Lower lobe of right lung (tissue), 2 donors: Measurements from ENCODE around the gene BSN. TPM values are rescaled to one million over a fixed set of nuclear protein-coding genes. Genes with fewer than 3 reads are reported as not detected.

Experiments
- ATAC-seq, 2 donors: fragments of 200-7000 bp; cut with Tn5 transposase; one replicate each; pipeline ENCODE4 v1.9.1; 2020 to 2022; ENCODE audit warnings: mild to moderate bottlenecking in 2 of 2, moderate library complexity in 2 of 2
- DNase-seq: peaks from one replicate; pipeline ENCODE4 v3.0.0-alpha.2; 2020
- H3K27ac ChIP-seq: fragments of 200-600 bp; one replicate; pipeline ENCODE4 v1.8.0; 2022
- H3K27me3 ChIP-seq: fragments of 200-600 bp; one replicate; pipeline ENCODE4 v1.8.0; 2022; ENCODE audit warnings: low read depth
- H3K36me3 ChIP-seq: fragments of 200-600 bp; one replicate; pipeline ENCODE4 v1.8.0; 2022; ENCODE audit warnings: mild to moderate bottlenecking
- H3K4me1 ChIP-seq: fragments of 200-600 bp; one replicate; pipeline ENCODE4 v1.8.0; 2022
- H3K4me3 ChIP-seq: fragments of 200-600 bp; one replicate; pipeline ENCODE4 v1.8.0; 2022; ENCODE audit warnings: mild to moderate bottlenecking
- H3K9me3 ChIP-seq: fragments of 200-600 bp; one replicate; pipeline ENCODE4 v1.8.0; 2022
- intact Hi-C: fragments of 100-400 bp; cut with DNase I; formaldehyde crosslinking; loops from one replicate; pipeline ENCODE4 v1.11.0; 2022
- total RNA-seq: library from RNA; stranded (reverse); fragmentation: NEBNext Ultra II Directional; extraction: Animal tissue kit (Norgen Biotek cat#: 25700); gene quantifications from one replicate; pipeline ENCODE4 v1.2.1, GENCODE V29; 2021
- TF ChIP-seq, protein P1 (sequence below): fragments of 200-600 bp; IDR thresholded peaks from one replicate; pipeline ENCODE4 v1.8.0; 2022; ENCODE audit warnings: antibody characterized with exemption, mild to moderate bottlenecking
- donor health status: DM: no; HTN: yes; CAD: no; lungs with severe emphysema.

The BSN gene
- total RNA-seq, 1 donor from 2014 or later, result 0.35 TPM

DNA sequence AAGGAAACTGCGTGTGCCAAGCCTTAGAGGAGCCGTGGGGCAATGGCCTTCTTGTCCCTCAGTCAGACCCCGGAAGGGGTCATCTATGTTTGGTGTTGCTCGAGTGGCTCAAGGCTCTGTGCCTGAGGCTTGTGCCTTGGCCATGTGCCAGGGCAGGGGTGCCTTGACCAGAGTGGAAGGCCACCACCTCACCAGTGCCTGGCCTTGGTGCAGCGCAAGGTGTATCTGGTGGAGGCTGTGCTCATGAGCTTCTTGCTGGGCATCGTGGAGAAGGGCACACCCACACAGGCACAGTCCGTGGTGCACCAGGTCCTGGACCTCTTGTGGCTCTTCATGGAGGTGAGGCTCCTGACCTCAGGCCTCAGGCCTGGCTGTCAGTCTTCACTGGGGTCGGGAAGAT lies 145.7 kb downstream of the BSN start:
- Histone ChIP-seq H3K9me3 (no peaks in the 10 kb centered on the region), H3K27me3 (no peaks in the 10 kb centered on the region), H3K27ac (no peak overlapping the region), H3K4me1 (peaks cover 8% of the 10 kb centered on the region), H3K36me3 (peaks cover 74% of the 10 kb centered on the region), H3K4me3 (no peak overlapping the region)
- no peak for DNase-seq
- TF ChIP-seq, protein P1, sequence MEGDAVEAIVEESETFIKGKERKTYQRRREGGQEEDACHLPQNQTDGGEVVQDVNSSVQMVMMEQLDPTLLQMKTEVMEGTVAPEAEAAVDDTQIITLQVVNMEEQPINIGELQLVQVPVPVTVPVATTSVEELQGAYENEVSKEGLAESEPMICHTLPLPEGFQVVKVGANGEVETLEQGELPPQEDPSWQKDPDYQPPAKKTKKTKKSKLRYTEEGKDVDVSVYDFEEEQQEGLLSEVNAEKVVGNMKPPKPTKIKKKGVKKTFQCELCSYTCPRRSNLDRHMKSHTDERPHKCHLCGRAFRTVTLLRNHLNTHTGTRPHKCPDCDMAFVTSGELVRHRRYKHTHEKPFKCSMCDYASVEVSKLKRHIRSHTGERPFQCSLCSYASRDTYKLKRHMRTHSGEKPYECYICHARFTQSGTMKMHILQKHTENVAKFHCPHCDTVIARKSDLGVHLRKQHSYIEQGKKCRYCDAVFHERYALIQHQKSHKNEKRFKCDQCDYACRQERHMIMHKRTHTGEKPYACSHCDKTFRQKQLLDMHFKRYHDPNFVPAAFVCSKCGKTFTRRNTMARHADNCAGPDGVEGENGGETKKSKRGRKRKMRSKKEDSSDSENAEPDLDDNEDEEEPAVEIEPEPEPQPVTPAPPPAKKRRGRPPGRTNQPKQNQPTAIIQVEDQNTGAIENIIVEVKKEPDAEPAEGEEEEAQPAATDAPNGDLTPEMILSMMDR, result no peak
- no peak for ATAC-seq
- intact Hi-C loops, result no loop called here

DNA sequence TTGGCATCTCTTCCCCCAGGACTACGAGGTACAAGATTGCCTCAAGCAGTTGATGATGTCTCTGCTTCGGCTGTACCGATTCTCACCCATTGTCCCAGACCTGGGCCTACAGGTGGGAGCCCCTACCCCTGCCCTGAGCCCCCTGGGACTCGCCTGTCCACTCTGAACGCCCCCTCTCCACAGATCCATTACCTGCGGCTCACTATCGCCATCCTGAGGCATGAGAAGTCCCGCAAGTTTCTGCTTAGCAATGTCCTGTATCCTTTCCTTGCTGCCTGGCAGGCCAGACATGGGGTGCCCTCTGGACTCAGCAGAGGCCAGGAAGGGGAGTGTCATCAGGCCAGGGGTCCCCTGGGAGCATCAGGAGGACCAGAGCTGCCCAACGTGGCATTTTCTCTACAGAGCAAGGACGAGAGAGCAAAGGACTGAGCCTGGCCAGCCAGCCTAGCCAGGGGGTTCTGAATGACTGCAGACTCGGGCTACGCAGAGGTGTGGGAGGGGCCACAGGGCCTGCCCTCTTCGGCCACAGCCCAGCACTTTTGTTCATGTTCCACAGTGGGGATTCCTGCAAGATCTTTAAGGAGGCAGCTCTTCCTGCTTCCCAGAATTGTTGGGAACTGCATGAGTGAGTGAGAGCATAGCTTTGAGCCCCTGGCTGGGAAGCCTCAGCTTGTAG lies 146.3 kb downstream of the BSN start:
- H3K4me3 ChIP-seq, result no peak overlapping the region
- intact Hi-C loops, result no loop called here
- peaks cover 79% of the 10 kb centered on the region for H3K36me3 ChIP-seq
- no peak for ATAC-seq
- no peaks in the 10 kb centered on the region for H3K27me3 ChIP-seq
- H3K27ac ChIP-seq, result no peak overlapping the region
- no peaks in the 10 kb centered on the region for H3K9me3 ChIP-seq
- TF ChIP-seq, protein P1, result no peak
- peaks cover 8% of the 10 kb centered on the region for H3K4me1 ChIP-seq
- DNase-seq, result no peak

DNA sequence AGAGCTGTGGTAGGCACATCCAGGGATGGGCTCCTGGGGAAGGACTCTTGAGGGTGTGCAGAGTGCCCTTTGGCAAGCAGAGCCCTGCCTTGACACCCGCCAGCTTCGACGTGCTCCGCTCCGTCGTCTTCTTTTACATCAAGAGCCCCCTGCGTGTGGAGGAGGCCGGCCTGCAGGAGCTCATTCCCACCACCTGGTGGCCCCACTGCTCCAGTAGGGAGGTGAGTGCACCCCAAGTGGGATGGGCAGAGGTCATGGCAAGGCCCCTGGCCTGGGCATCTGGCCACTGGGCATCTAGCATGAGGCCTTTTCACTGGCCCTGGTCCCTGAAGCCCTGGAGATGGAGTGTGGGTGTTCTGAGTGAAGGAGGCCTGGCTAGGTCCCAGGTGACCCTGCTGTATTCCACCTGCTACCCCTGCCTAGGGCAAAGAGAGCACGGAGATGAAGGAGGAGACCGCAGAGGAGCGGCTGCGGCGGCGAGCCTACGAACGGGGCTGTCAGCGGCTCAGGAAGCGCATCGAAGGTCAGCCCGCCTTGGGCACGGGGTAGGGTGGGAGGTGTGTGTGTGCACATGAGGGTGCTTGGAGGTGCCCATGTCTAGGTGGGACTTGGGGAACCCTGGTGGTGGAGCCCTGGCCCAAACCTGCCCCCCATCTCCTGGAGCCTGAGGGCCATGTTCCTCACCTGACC lies 147.3 kb downstream of the BSN start:
- peaks cover 89% of the 10 kb centered on the region for H3K36me3 ChIP-seq
- no peaks in the 10 kb centered on the region for H3K9me3 ChIP-seq
- ATAC-seq (no peak), DNase-seq (no peak)
- TF ChIP-seq, protein P1, result peak; percentile 34
- H3K27me3 ChIP-seq, result no peaks in the 10 kb centered on the region
- H3K27ac ChIP-seq, result no peak overlapping the region
- peaks cover 8% of the 10 kb centered on the region for H3K4me1 ChIP-seq
- no peak overlapping the region for H3K4me3 ChIP-seq
- intact Hi-C loops, result no loop called here

DNA sequence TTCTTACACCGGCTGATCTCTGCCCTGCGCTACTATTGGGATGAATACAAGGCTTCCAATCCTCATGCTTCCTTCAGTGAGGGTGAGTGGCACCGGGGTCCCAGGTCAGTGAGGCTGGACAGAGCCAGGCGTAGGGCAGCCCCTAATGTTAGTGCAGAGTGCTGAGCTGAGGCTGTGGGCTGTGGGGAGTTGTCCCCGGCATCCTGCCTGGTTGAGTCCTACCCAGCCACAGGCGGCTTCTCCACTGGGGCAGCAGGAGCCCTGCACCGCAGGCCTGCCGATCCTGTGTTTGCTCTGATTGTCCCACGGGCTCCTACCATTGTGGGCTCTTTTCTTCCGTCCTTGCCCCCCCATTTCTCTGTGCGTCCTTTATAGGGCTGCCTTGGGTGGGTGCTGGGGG lies 148.4 kb downstream of the BSN start:
- Histone ChIP-seq H3K9me3 (no peaks in the 10 kb centered on the region), H3K27ac (no peak overlapping the region), H3K4me1 (peaks cover 8% of the 10 kb centered on the region), H3K4me3 (no peak overlapping the region), H3K36me3 (peaks cover 87% of the 10 kb centered on the region), H3K27me3 (no peaks in the 10 kb centered on the region)
- TF ChIP-seq, protein P1, result no peak
- intact Hi-C loops, result no loop called here
- ATAC-seq, result no peak
- DNase-seq, result no peak

DNA sequence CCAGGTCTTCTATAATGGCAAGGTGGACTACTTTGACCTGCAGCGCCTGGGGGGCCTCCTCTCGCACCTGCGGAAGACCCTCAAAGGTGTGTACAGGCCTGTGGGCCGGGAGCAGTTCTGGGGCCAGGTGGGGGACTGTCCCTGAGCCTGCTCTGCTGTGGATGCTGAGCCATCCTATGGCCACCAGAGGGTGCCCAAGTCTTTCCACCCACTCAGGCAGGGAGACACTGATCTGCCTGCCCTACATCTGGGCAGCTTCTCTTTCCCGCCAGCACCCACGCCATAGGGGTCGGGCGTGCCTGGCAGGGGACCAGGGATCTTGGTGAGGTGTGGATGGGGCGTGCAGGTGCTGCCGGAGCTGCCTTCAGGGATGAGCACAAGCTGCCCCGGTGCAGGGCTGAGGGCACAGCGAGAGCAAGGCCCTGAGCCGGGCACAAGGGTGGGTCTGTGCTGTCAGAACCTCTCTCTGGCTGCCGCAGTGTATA lies 149.2 kb downstream of the BSN start:
- TF ChIP-seq, protein P1, result peak; percentile 80
- peaks cover 79% of the 10 kb centered on the region for H3K36me3 ChIP-seq
- intact Hi-C loops, result no loop called here
- H3K27me3 ChIP-seq, result no peaks in the 10 kb centered on the region
- H3K4me1 ChIP-seq, result peaks cover 8% of the 10 kb centered on the region
- ATAC-seq (peak; percentile 76 to 82), DNase-seq (peak; percentile 63)
- H3K9me3 ChIP-seq, result no peaks in the 10 kb centered on the region
- H3K4me3 ChIP-seq, result no peak overlapping the region
- no peak overlapping the region for H3K27ac ChIP-seq
